MM.1S (cell line): ENCODE data around the gene TANC2.

Source experiments
- EZH2 ChIP-seq: fragments of 300-600 bp; sonication (generic); optimal IDR thresholded peaks from 2 replicates; pipeline ENCODE3; 2017; ENCODE audit warnings: low read depth, mild to moderate bottlenecking, antibody characterized with exemption, low read length, mixed read lengths
- TF ChIP-seq, protein P1 (sequence below): fragments of 300-600 bp; sonication (generic); IDR thresholded peaks from 2 replicates; pipeline ENCODE4 v1.5.1; 2016; ENCODE audit warnings: antibody characterized with exemption, low read length, mixed read lengths

DNA sequence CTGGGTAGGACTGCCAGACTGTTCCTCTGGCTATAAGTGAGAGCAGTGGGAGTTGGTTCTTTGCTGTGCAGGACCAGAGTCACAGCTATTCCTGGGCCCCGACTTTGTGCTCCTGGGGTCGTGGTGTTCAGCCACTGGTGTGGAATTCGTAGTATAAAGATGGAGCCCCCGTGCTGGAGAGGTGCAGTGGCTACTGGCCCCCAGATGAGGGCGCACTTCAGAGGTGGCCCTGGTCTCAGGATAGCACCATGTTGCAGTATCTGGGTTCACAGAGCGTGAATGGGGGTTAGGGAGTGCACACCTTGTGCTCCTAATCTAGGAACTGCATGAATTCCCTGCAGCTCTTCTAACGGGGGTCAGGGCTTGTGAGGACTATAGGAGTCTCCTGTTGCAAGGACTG lies 21.1 kb downstream of the TANC2 start:
- TF ChIP-seq, protein P1, sequence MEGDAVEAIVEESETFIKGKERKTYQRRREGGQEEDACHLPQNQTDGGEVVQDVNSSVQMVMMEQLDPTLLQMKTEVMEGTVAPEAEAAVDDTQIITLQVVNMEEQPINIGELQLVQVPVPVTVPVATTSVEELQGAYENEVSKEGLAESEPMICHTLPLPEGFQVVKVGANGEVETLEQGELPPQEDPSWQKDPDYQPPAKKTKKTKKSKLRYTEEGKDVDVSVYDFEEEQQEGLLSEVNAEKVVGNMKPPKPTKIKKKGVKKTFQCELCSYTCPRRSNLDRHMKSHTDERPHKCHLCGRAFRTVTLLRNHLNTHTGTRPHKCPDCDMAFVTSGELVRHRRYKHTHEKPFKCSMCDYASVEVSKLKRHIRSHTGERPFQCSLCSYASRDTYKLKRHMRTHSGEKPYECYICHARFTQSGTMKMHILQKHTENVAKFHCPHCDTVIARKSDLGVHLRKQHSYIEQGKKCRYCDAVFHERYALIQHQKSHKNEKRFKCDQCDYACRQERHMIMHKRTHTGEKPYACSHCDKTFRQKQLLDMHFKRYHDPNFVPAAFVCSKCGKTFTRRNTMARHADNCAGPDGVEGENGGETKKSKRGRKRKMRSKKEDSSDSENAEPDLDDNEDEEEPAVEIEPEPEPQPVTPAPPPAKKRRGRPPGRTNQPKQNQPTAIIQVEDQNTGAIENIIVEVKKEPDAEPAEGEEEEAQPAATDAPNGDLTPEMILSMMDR = peak; percentile 30
- TF ChIP-seq EZH2 = no peak
